Frontal cortex (tissue), 4 donors: ENCODE results near the gene NF1. TPM values are rescaled to one million over a fixed set of nuclear protein-coding genes. Genes with fewer than 3 reads are reported as not detected.

Source experiments
- DNase-seq, 2 donors: peaks; one replicate each; pipeline ENCODE4 v3.0.0; 2012; ENCODE audit warnings: low spot score in 2 of 2
- FAIRE-seq: peaks from 2 replicates; lab custom pipeline; 2012; peaks lifted over from hg19 to GRCh38; lab: Jason Lieb, UNC
- small RNA-seq: library from RNA; depleted of rRNA; stranded (forward); fragments of <200 nt; gene quantifications from one replicate; pipeline ENCODE3, GENCODE V24; 2014
- total RNA-seq: library from RNA; depleted of rRNA; stranded (reverse); fragments of >200 nt; gene quantifications from one replicate; pipeline ENCODE4 v1.2.3, GENCODE V29; 2014
- donor health status: control.
- donor health status: control.
- donor health status: control.

The NF1 gene
- total RNA-seq, 1 donor from 2014 or later: 96.6 TPM

GRCh38 chr17:31413874-31414549, 319.2 kb downstream of the NF1 start:
- FAIRE-seq (no peak), DNase-seq (peak; percentile 55 to 62)

- no peak for DNase-seq
- no peak for FAIRE-seq
These were observed 319.8 kb downstream of the NF1 start for GRCh38 chr17:31414550-31414918.

- DNase-seq (no peak), FAIRE-seq (no peak)
These were observed 320.3 kb downstream of the NF1 start for GRCh38 chr17:31415004-31415454.

- no peak for FAIRE-seq
These were observed 321.1 kb downstream of the NF1 start for GRCh38 chr17:31415640-31416502.

GRCh38 chr17:31416503-31416923, 321.7 kb downstream of the NF1 start:
- no peak for FAIRE-seq
- peak; percentile 57 to 60 for DNase-seq

More at GRCh38 chr17:31415640-31416502, 321.1 kb downstream of the NF1 start:
- DNase-seq: no peak

GRCh38 chr17:31417051-31417792, 322.4 kb downstream of the NF1 start:
- FAIRE-seq (no peak), DNase-seq (no peak)

GRCh38 chr17:31418773-31419350, 324.1 kb downstream of the NF1 start:
- FAIRE-seq (no peak), DNase-seq (no peak)

GRCh38 chr17:31422443-31422842, 327.7 kb downstream of the NF1 start:
- no peak for DNase-seq
- no peak for FAIRE-seq

- DNase-seq (no peak), FAIRE-seq (no peak)
These were observed 330.1 kb downstream of the NF1 start for GRCh38 chr17:31424944-31425281.

GRCh38 chr17:31425282-31426040, 330.7 kb downstream of the NF1 start:
- FAIRE-seq: no peak

More at GRCh38 chr17:31425282-31426040, 330.7 kb downstream of the NF1 start:
- DNase-seq: no peak

Small RNA genes within 50 kb of the gene (small RNA-seq; reads per million reads assigned to genes)
- gene MIR4733: not detected

Other genes starting within 250 kb of the NF1 start
- 13.0 TPM for gene TEFM, start 188.7 kb upstream of the NF1 start, total RNA-seq
- 4.1 TPM for gene ADAP2, start 173.0 kb upstream of the NF1 start, total RNA-seq
- gene RNF135, start 123.9 kb upstream of the NF1 start, total RNA-seq: 1.2 TPM
- 6.1 TPM for gene OMG, start 202.3 kb downstream of the NF1 start, total RNA-seq
- gene EVI2B, start 219.1 kb downstream of the NF1 start, total RNA-seq: not detected
- gene EVI2A, start 226.6 kb downstream of the NF1 start, total RNA-seq: 2.4 TPM